H1 (cell line): ENCODE data around the gene SMC6. TPM values are rescaled to one million over a fixed set of nuclear protein-coding genes. Genes with fewer than 3 reads are reported as not detected.

Experiments
- CTCF ChIA-PET: fragments of 300-600 bp; sonication (Branson Sonifier 250); formaldehyde crosslinking; loops from one replicate; lab custom pipeline; 2021; ENCODE audit not compliant: partially characterized antibody; lab: Charles Lee
- POLR2A ChIA-PET: fragments of 300-600 bp; sonication (Branson Sonifier 250); formaldehyde crosslinking; loops from one replicate; lab custom pipeline; 2021; ENCODE audit warnings: inconsistent platforms; ENCODE audit not compliant: partially characterized antibody; lab: Charles Lee
- DNase-seq, 2 experiments: peaks; one replicate each; pipeline versions ENCODE4 v3.0.0 to v3.0.0-alpha.2; 2010 to 2022; ENCODE audit warnings: low spot score in 2 of 2, low read depth in 1 of 2, mixed read lengths in 1 of 2
- FAIRE-seq: peaks from 2 replicates; lab custom pipeline; 2011; peaks lifted over from hg19 to GRCh38; lab: Jason Lieb, UNC
- H2AFZ ChIP-seq: 2 replicates; pipeline ENCODE4 v1.8.1; 2012; ENCODE audit warnings: low read length, inconsistent platforms
- H2AK5ac ChIP-seq: 2 replicates; pipeline ENCODE4 v1.6.1; 2013; ENCODE audit warnings: low read depth, low read length
- H2BK120ac ChIP-seq: replicated peaks from 2 replicates; pipeline ENCODE3; 2013; ENCODE audit warnings: low read depth, low read length, inconsistent platforms
- H2BK12ac ChIP-seq: 2 replicates; pipeline ENCODE4 v1.6.1; 2013; ENCODE audit warnings: low read depth, low read length
- H2BK15ac ChIP-seq: 2 replicates; pipeline ENCODE4 v1.6.1; 2013; ENCODE audit warnings: low read length
- H2BK20ac ChIP-seq: 2 replicates; pipeline ENCODE4 v1.6.1; 2013; ENCODE audit warnings: low read length
- H2BK5ac ChIP-seq: 2 replicates; pipeline ENCODE4 v1.6.1; 2013; ENCODE audit warnings: low read depth, low read length
- H3K14ac ChIP-seq: 2 replicates; pipeline ENCODE4 v1.6.1; 2013; ENCODE audit warnings: inconsistent platforms; ENCODE audit not compliant: insufficient read length
- H3K18ac ChIP-seq: 2 replicates; pipeline ENCODE4 v1.6.1; 2013; ENCODE audit warnings: low read length; ENCODE audit errors: extremely low read depth
- H3K23ac ChIP-seq: 2 replicates; pipeline ENCODE4 v1.6.1; 2013; ENCODE audit warnings: inconsistent platforms; ENCODE audit not compliant: insufficient read length
- H3K23me2 ChIP-seq: 2 replicates; pipeline ENCODE4 v1.6.1; 2013; ENCODE audit warnings: low read depth, low read length
- H3K27ac ChIP-seq: 2 replicates; pipeline ENCODE4 v1.6.1; 2011; ENCODE audit warnings: low read depth, low read length, inconsistent platforms
- H3K27me3 ChIP-seq, 4 experiments: replicated peaks in 1 of 4; 1 replicate in 1 of 4; 2 replicates in 3 of 4; pipeline versions ENCODE4 v1.6.1 to v1.8.1; 2011 to 2013; ENCODE audit warnings: low read length in 3 of 4, mild to moderate bottlenecking in 3 of 4, inconsistent platforms in 2 of 4, mixed read lengths in 2 of 4, moderate library complexity in 1 of 4; ENCODE audit not compliant: control insufficient read depth in 3 of 4, insufficient read depth in 3 of 4; ENCODE audit errors: extremely low read depth in 1 of 4
- H3K36me3 ChIP-seq, 4 experiments: 2 replicates each; pipeline versions ENCODE4 v1.6.1 to v1.8.1; 2011 to 2013; ENCODE audit warnings: mild to moderate bottlenecking in 4 of 4, low read length in 3 of 4, moderate library complexity in 2 of 4, control low read depth in 1 of 4, inconsistent platforms in 1 of 4; ENCODE audit not compliant: insufficient read depth in 4 of 4, control insufficient read depth in 2 of 4
- H3K4ac ChIP-seq: replicated peaks from 2 replicates; pipeline ENCODE3; 2013; ENCODE audit warnings: low read length, low read depth, mixed read lengths, inconsistent platforms; ENCODE audit not compliant: insufficient read length
- H3K4me1 ChIP-seq, 4 experiments: replicated peaks in 1 of 4; 1 replicate in 1 of 4; 2 replicates in 3 of 4; pipeline versions ENCODE4 v1.6.1 to v1.8.1; 2011 to 2013; ENCODE audit warnings: low read length in 3 of 4, inconsistent platforms in 2 of 4, mixed read lengths in 1 of 4; ENCODE audit not compliant: insufficient read depth in 4 of 4, control insufficient read depth in 3 of 4
- H3K4me2 ChIP-seq, 2 experiments: 2 replicates each; pipeline versions ENCODE4 v1.6.1 to v1.8.1; 2011 to 2013; ENCODE audit warnings: low read depth in 2 of 2, low read length in 2 of 2, control low read depth in 1 of 2, inconsistent platforms in 1 of 2, mild to moderate bottlenecking in 1 of 2; ENCODE audit not compliant: insufficient read depth in 1 of 2
- H3K4me3 ChIP-seq, 4 experiments: fragments of 200-600, 300-600 bp in 1 of 4; sonication (generic), shearing (Covaris generic), sonication (Bioruptor Twin) in 1 of 4; 2 replicates each; pipeline versions ENCODE4 v1.5.1 to v1.8.1; 2011 to 2016; ENCODE audit warnings: low read length in 4 of 4, low read depth in 3 of 4, control low read depth in 2 of 4, inconsistent platforms in 2 of 4, mild to moderate bottlenecking in 2 of 4, mixed read lengths in 1 of 4, moderate library complexity in 1 of 4; ENCODE audit not compliant: insufficient read depth in 2 of 4; ENCODE audit errors: extremely low read depth in 1 of 4
- H3K56ac ChIP-seq: replicated peaks from 2 replicates; pipeline ENCODE3; 2013; ENCODE audit warnings: low read depth, mild to moderate bottlenecking, mixed read lengths, low read length, inconsistent platforms; ENCODE audit not compliant: insufficient read length
- H3K79me1 ChIP-seq: 2 replicates; pipeline ENCODE4 v1.6.1; 2013; ENCODE audit warnings: low read depth, low read length, control low read depth
- H3K79me2 ChIP-seq, 2 experiments: 2 replicates each; pipeline versions ENCODE4 v1.6.1 to v1.8.1; 2012 to 2013; ENCODE audit warnings: low read length in 2 of 2, mild to moderate bottlenecking in 2 of 2, inconsistent platforms in 1 of 2; ENCODE audit not compliant: insufficient read depth in 2 of 2, control insufficient read depth in 1 of 2
- H3K9ac ChIP-seq, 4 experiments: replicated peaks in 1 of 4; 1 replicate in 1 of 4; 2 replicates in 3 of 4; pipeline versions ENCODE4 v1.6.1 to v1.8.1; 2011 to 2013; ENCODE audit warnings: low read depth in 3 of 4, low read length in 3 of 4, control low read depth in 2 of 4, mild to moderate bottlenecking in 2 of 4, moderate library complexity in 2 of 4, inconsistent platforms in 1 of 4; ENCODE audit errors: extremely low read depth in 1 of 4
- H3K9me3 ChIP-seq, 2 experiments: 2 replicates each; pipeline versions ENCODE4 v1.6.1 to v1.8.1; 2012 to 2013; ENCODE audit warnings: mild to moderate bottlenecking in 2 of 2, moderate library complexity in 2 of 2, control low read depth in 1 of 2, inconsistent platforms in 1 of 2, low read depth in 1 of 2, low read length in 1 of 2, mixed read lengths in 1 of 2; ENCODE audit not compliant: insufficient read depth in 2 of 2
- H4K20me1 ChIP-seq, 2 experiments: replicated peaks in 1 of 2; 2 replicates each; pipeline versions ENCODE3 to v1.8.1; 2011 to 2013; ENCODE audit warnings: inconsistent platforms in 2 of 2, low read length in 2 of 2, mild to moderate bottlenecking in 1 of 2; ENCODE audit not compliant: insufficient read depth in 2 of 2, control insufficient read depth in 1 of 2
- H4K5ac ChIP-seq: 2 replicates; pipeline ENCODE4 v1.6.1; 2013; ENCODE audit warnings: low read length, low read depth, mixed read lengths, inconsistent platforms; ENCODE audit not compliant: insufficient read length
- H4K8ac ChIP-seq: 2 replicates; pipeline ENCODE4 v1.8.0; 2013; ENCODE audit warnings: mild to moderate bottlenecking, moderate library complexity, low read length, inconsistent platforms; ENCODE audit not compliant: insufficient read depth; ENCODE audit errors: extremely low read depth
- H4K91ac ChIP-seq: replicated peaks from 2 replicates; pipeline ENCODE3; 2013; ENCODE audit warnings: low read length, mixed read lengths, inconsistent platforms; ENCODE audit not compliant: insufficient read length
- CBX8 ChIP-seq: fragments of 300-800, 300-1000 bp; sonication (generic); IDR thresholded peaks from 2 replicates; pipeline ENCODE4 v1.7.1; 2016; ENCODE audit warnings: low read depth, low read length, borderline replicate concordance
- EGR1 ChIP-seq: IDR thresholded peaks from 2 replicates; pipeline ENCODE4 v1.6.1; 2011; ENCODE audit warnings: low read depth, low read length, borderline replicate concordance
- FOSL1 ChIP-seq: IDR thresholded peaks from 2 replicates; pipeline ENCODE4 v1.6.1; 2011; ENCODE audit warnings: mild to moderate bottlenecking, low read depth, low read length, moderate library complexity; ENCODE audit not compliant: insufficient read depth
- POLR2AphosphoS5 ChIP-seq: IDR thresholded peaks from 2 replicates; pipeline ENCODE4 v1.6.1; 2011; ENCODE audit warnings: low read depth, low read length
- RAD21 ChIP-seq, 2 experiments: IDR thresholded peaks in 1 of 2; conservative IDR thresholded peaks in 1 of 2; 2 replicates each; pipeline ENCODE4 v1.6.1; 2011; ENCODE audit warnings: low read depth in 2 of 2, low read length in 2 of 2, improper control_type of control experiment in 1 of 2, inconsistent platforms in 1 of 2, mild to moderate bottlenecking in 1 of 2, moderate library complexity in 1 of 2
- SIRT6 ChIP-seq: IDR thresholded peaks from one replicate; pipeline ENCODE4 v1.7.1; 2012; ENCODE audit warnings: low read length, inconsistent platforms
- TAF7 ChIP-seq: optimal IDR thresholded peaks from 2 replicates; pipeline ENCODE3; 2011; ENCODE audit warnings: low read depth, mild to moderate bottlenecking, inconsistent platforms, low read length, moderate library complexity, borderline replicate concordance
- TBP ChIP-seq: IDR thresholded peaks from 2 replicates; pipeline ENCODE4 v1.6.1; 2011; ENCODE audit warnings: low read depth, low read length, improper control_type of control experiment
- WGBS, 2 experiments: shearing (Covaris generic) in 1 of 2; methylation state at CpG; one replicate each; pipeline versions ENCODE4 v1.1.6 to v1.1.7; 2013 to 2015; ENCODE audit warnings: low lambda C conversion rate in 2 of 2, mixed read lengths in 2 of 2, inconsistent platforms in 1 of 2, low coverage in 1 of 2, missing lambda C conversion rate in 1 of 2; ENCODE audit not compliant: insufficient replicate concordance in 2 of 2, insufficient coverage in 1 of 2, insufficient read length in 1 of 2; ENCODE audit errors: extremely low coverage in 1 of 2, missing lambda C conversion rate in 1 of 2; 5-methylcytosine and 5-hydroxymethylcytosine counted together
- polyA plus RNA-seq, 7 experiments: library from polyadenylated mRNA; depleted of rRNA in 3 of 7; stranded (reverse) in 5 of 7; unstranded in 2 of 7; fragments of >200 nt in 5 of 7; fragments of 200-250 nt in 2 of 7; gene quantifications; 1 replicate in 5 of 7; 2 replicates in 1 of 7; 4 replicates in 1 of 7; pipeline versions ENCODE4 v1.2.1 to v1.2.3, GENCODE V29; 2011 to 2013; ENCODE audit warnings: missing spikeins in 2 of 7, mixed read lengths in 2 of 7
- total RNA-seq: library from RNA; stranded (reverse); fragmentation: NEBNext Ultra II Directional; extraction: Animal tissue kit (Norgen Biotek cat#: 25700); gene quantifications from 2 replicates; pipeline ENCODE4 v1.2.1, GENCODE V29; 2021

SMC6 gene
- total and polyA plus RNA-seq, 2 of the 8 experiments (the other 6 are each of a cell fraction or from before 2014, with no cell fraction given), result 9.7 to 49.5 TPM

DNA sequence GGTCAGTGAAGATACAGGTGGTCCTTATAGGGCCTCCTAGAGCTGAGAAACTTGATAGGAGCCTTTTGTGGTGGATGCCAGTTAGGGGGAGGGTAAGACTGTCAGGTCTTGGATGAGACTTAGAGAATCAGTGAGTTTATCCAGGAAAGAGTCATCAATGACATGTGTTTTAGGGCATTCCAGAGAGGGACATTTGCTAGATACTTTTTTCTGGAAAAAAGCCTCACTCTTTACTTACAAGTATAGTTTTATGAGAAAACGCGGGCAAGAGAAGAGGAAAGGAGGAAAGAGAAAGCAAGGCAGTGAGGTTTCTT is 38.2 kb upstream of the SMC6 start:
- Histone ChIP-seq H2BK120ac (no peak overlapping the region), H2BK20ac (no peak overlapping the region), H3K27ac (no peak overlapping the region), H3K23ac (no peak overlapping the region), H4K20me1 (no peaks in the 10 kb centered on the region), H3K18ac (no peak overlapping the region), H4K8ac (no peak overlapping the region), H4K91ac (no peak overlapping the region), H3K79me2 (no peaks in the 10 kb centered on the region), H3K23me2 (no peaks in the 10 kb centered on the region), H3K9me3 (no peaks in the 10 kb centered on the region), H4K5ac (no peak overlapping the region), H2BK12ac (no peak overlapping the region), H3K36me3 (no peaks in the 10 kb centered on the region), H2BK15ac (no peak overlapping the region), H3K27me3 (no peaks in the 10 kb centered on the region), H2AFZ (no peak overlapping the region), H3K4me2 (no peak overlapping the region), H2BK5ac (no peak overlapping the region), H3K14ac (no peak overlapping the region), H3K79me1 (no peaks in the 10 kb centered on the region), H3K4ac (no peak overlapping the region), H3K56ac (no peak overlapping the region), H2AK5ac (no peak overlapping the region), H3K4me1 (peaks cover 0 to 2% (median 0%) of the 10 kb centered on the region in 4 experiments; a peak in 1 of 7 replicates), H3K4me3 (no peak overlapping the region), H3K9ac (no peak overlapping the region)
- no peak for FAIRE-seq
- 83% methylated on average over 2 of the region's 2 CpGs; no CpG with 5 or more reads in 1 of the 2 experiments for WGBS, 2 experiments
- DNase-seq, result no peak
- ChIA-PET POLR2A (interaction anchor here (0.5 kb wide), 1 partner anchor 768 kb away, joined by 3 read pairs; no protein-coding TSS in a partner anchor), CTCF (no interaction called here)
- TF ChIP-seq TBP, result no peak
- TF ChIP-seq FOSL1, result no peak
- no peak for TF ChIP-seq EGR1
- no peak for TF ChIP-seq CBX8
- TF ChIP-seq RAD21 (IDR thresholded peaks at IDR 0.05 in 1 of 2, conservative IDR thresholded peaks at IDR 0.05 in 1 of 2; ENCODE audit: low read depth in 2 of 2, low read length in 2 of 2), result no peak
- TF ChIP-seq SIRT6, result no peak
- no peak for TF ChIP-seq POLR2AphosphoS5
- no peak for TF ChIP-seq TAF7
